Endometrial microvascular endothelial cells (primary cell): ENCODE results near the gene FAM25G. TPM values are rescaled to one million over a fixed set of nuclear protein-coding genes. Genes with fewer than 3 reads are reported as not detected.

ENCODE experiments used
- in situ Hi-C: cut with HindIII; loops from 2 replicates; pipeline ENCODE4 v1.10.0; 2017; ENCODE audit warnings: low sequenced_read_pairs, low pct_unique_long_range_greater_than_20kb; ENCODE audit errors: inconsistent ontology term
- total RNA-seq: library from RNA; depleted of rRNA; stranded (reverse); fragments of >200 nt; gene quantifications from one replicate; pipeline ENCODE4 v1.2.3, GENCODE V29; 2015; ENCODE audit errors: inconsistent ontology term

FAM25G gene
- total RNA-seq, 1 donor from 2014 or later: not detected

- in situ Hi-C loops: no loop called here
These were observed 40.1 kb downstream of the FAM25G start for GRCh38 chr10:47451273-47451997.

DNA sequence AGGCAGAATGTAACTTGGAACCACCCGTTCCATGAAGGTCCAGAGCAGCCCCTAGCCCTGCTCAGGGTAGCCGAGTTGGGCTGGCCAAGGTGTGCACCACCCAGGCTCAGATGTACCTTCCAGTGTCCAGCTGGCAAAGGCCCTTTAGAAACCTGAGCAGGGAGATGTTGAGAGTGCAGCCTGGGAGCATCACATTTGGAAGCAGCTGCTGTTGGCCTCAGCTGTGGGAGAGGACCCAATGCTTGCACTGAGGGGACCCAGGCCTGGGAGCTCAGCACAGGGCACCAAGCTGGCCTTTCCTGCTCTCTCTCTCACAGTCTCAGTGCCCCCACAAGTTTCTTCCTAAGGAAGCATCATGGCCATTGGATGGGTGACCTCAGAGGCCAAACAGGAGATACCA is 41.1 kb downstream of the FAM25G start:
- in situ Hi-C loops: no loop called here

GRCh38 chr10:47449979-47450378 is 41.5 kb downstream of the FAM25G start:
- in situ Hi-C loops: no loop called here

DNA sequence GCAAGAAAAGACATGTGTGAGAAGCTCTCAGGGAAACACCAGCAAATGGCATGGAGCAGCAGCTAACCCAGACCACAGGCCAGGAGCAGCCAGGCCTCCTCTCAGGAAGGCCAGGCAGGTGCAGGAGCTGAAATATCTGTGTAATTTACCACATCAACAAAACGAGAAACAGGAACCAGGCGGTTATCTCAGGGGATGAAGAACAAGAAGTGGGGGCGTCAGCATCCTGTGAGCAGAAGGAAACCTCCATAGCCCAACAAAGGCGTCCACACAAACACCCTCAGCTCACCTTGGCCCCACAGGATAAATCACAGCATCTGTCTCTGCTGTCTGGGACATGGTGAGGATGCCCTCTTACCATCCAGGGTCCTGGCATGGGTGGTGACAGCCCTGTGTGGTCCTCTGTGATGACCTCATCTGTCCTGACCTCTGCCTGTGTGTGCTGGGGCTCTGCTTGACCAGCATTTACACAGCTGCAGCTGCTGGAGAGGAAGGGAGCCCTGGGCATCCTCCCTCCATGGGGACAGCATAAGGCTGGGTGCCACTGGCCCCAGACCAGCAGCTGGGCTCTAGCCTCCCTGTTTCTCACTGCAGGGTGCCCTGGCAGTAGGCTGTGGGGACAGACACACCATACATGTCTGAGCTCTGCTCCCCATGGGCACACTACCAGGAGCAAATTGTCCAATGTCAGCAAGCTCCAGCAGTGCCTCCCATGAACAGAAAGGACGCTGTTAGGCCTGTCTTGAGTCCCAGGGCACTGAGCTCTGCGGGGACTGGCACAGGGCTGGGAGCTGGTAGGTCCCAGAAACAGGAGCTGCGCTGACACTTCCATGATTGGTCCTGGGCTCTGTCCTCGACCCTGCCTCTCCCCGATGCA is 42.2 kb downstream of the FAM25G start:
- in situ Hi-C loops: no loop called here

- in situ Hi-C loops: no loop called here
These were observed 43.8 kb downstream of the FAM25G start for GRCh38 chr10:47447705-47448104.

- in situ Hi-C loops: no loop called here
These were observed 44.3 kb downstream of the FAM25G start for GRCh38 chr10:47447209-47447608.

GRCh38 chr10:47445720-47446119 is 45.8 kb downstream of the FAM25G start:
- in situ Hi-C loops: no loop called here

DNA sequence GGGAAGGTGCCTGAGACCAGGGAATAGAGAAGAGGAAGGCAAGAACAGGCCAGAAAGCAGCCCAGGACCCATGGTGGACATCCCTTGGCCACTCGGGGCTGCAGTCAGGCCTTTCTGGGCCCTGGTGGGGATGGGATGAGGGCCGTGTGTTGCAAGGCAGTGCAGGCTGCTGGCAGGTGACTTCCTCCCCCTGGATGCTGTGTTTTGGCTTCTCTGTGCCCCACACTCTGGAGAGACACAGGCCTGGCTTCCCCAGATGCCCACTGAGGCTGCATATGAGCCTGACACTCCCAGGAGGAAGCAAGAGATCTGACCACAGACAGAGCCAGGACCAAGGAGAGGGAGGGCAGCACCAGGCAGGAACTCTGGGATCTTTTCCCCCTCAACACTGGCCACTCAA is 47.5 kb downstream of the FAM25G start:
- in situ Hi-C loops: no loop called here

- in situ Hi-C loops: no loop called here
These were observed 48.4 kb downstream of the FAM25G start for GRCh38 chr10:47443145-47443544.

GRCh38 chr10:47442351-47442750 is 49.1 kb downstream of the FAM25G start:
- in situ Hi-C loops: no loop called here

DNA sequence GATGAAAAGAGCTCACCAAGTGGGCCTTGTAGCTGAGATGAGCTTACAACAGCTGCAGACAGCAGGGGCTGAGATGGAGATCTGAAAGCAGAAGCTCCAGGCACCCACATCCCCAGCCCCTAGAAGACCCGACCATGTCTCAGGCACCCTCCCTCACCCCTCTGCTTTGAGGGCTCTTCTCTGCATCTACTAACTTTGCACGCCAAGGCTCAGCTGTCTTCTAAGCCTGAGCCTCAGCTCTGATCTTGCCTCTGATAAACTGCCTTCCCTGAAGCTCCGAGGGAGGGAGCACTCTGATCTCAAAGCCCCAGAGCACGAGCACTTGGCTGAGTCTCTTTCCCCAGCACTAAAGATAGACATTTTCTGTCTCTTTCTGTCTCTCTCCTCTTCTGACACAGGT is 49.6 kb downstream of the FAM25G start:
- in situ Hi-C loops: no loop called here

GRCh38 chr10:47440207-47440606 is 51.3 kb downstream of the FAM25G start:
- in situ Hi-C loops: no loop called here

GRCh38 chr10:47438857-47439474 is 52.5 kb downstream of the FAM25G start:
- in situ Hi-C loops: no loop called here

Other genes starting within 250 kb of the FAM25G start
- gene GDF10, start 191.5 kb downstream of the FAM25G start, total RNA-seq: not detected
- gene GDF2, start 169.2 kb downstream of the FAM25G start, total RNA-seq: not detected
- gene RBP3, start 143.3 kb downstream of the FAM25G start, total RNA-seq: not detected
- not detected for gene ZNF488, start 107.4 kb downstream of the FAM25G start, total RNA-seq
- gene ANXA8, start 7.6 kb downstream of the FAM25G start, total RNA-seq: not detected
- 3.6 TPM for gene AGAP9, start 31.9 kb upstream of the FAM25G start, total RNA-seq